Measurements from ENCODE around the gene BMF.
A peak's percentile ranks its signal among the peaks of the same experiment; 100 is the strongest.

The BMF gene

DNA sequence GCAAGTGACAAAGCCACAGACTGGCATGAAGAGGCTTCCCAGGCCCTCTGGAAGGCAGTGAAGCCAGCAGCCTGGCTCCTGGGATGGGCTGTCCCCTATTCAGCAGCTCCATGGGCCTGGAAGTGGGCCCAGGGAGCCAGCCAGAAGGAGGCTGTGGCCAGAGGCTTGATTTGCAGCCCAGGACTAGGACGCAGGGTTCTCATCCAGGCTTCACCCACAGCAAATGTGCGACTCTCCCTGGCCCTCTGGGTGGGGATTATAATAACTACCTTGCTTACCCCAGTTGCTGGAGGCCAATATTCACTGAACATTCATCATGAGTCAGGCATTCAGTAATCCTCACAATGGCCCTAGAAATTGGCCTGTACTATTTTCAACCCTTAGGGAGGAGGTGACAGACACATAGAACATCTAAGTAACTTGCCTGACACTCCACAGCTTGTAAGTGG is 45.1 kb downstream of the BMF start:
- no peak for DNase-seq

DNA sequence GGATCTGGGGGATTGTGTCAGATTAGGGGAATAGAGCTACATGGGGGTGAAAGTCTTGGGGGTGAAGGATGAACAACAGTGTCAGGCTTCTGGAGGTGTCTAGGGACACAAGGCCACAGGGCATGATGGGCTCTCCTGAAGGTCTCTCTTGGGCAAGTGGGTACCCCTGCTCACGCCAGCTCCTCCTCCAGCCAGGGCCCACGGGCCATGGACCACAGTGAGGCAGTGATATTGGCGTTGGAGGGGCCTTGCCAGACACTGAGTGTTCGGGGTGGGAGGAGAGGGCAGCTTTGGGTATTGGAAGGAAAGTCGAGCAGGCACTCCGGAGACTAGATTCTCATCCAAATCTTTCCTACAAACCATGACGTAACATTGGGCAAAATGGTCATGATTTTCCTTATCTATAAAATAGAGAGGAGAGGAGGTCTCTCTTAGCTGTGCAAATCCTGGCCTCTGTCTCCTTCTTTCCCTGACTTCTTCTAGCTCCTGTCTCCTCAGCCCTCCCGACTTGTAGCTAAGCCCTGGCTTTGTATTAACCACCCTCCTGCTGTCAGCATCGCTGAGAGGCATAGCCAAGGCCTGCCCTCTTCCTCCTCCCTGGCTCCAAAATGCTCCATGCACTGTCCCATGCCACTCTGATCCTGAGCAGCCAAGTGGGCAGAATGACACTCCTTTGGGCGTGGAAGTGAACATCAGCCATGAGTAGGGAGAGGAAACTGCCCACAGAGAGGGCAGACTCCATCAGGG is 45.7 kb downstream of the BMF start:
- DNase-seq = no peak

DNA sequence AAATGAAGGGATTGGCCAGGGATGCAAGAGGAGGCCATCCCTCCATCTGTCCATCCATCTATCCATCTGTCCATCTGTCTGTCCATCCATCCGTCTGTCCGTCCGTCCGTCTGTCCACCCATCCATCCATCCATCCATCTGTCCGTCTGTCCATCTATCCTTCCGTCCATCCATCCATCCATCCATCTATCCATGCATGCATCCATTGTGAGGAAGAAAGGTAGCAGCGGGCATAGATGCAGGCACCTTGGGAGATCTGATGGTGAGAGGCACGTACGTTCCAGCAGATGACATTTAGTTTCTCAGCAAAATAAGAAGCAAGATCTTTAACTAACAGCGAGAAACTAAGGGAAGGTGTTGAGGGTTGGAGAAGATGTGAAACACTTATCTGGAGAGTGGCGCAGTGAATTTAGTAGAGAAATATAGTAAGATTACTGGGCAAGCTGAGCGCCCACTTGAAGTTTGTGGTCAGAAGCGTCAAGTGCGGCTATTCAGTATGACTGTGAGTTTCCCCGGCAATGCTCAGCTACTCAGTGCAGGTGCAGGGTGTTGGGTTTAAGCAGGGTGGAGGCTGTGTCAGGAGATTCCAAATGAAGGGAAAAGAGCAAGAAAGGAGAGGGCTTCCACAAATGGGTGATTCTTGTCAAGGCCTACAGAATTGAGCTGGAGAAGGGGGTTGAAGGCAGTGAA is 47.3 kb downstream of the BMF start:
- DNase-seq = no peak

DNA sequence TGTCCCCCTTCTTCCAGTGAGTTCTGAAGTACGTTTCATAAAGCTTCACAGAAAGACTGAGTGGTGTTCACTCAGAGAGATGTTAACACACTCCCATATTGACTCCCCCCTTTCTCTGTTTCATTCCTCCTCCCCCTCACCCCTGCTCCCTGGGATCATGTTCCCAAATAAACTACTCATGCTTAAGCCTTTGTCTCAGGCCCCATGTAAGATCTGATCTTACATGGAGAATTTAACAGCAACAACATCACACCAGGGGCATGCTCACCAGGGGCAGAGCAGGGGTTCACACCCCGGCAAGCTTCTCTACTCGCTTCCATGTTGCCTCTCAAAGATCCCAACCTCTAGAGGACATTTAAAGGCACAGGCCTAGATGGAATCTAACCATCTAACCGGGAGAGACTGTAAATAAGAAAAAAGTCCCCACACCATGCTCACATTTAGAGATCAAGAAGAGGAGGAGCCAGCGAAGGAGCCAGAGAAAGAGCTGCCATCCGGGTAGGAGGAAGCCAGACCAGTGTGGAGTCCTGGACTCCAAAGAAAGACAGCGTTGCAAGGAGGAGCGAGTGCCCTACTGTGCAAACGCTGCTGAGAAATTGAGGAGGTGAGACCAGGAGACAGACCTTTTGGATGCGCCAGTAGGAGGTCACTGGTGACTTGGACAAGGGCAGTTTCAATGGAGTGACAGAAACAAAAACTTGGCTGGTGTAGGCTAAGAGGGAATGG is 48.3 kb downstream of the BMF start:
- no peak for DNase-seq

DNA sequence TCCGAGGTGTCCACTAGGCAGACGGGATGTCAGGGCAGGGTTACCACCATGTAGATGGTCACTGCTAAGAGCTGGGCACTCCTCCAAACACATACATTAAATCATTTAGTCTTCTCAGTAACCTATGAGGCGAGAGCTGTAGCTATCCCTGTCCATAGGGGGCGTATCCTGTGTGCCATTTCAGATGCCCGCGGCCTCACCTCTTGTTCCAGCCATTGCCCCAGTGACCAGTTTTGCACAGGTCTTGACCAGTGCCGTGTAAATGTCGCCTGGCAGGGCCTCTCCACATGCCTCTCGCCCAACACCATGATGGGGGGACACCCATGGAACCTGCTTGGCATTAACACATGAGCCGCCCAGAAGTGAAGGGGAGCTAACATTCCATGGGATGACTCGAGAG is 48.9 kb downstream of the BMF start:
- no peak for DNase-seq

DNA sequence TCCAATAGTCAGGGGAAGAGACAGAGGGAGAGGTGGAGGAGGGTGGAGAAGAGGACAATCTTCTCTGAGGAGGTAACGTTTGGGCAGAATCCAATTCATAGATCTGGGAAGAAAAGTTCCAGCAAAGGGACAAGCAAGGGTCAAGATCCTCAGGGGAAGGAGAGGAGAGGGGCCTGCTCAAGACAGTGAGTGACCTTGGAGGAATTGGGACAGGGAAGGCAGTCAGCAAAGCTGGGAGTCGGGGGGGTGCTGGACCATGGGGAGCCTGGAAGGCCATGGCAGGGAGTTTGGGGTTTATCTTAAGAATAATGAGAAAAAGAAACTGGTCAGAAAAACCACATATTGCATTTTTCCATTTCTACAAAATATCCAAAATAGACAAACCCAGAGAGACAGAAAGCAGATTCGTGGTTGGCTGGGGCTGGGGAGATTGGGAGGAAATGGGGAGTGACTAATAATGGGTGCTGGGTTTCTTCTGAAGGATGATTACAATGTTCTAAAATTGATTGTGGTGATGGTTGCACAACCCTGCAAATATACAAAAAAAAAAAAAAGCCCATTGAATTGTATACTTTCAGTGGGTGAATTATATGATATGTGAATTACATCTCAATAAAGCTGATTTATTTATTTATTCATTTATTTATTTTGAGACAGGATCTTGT is 50.1 kb downstream of the BMF start:
- DNase-seq = no peak

DNA sequence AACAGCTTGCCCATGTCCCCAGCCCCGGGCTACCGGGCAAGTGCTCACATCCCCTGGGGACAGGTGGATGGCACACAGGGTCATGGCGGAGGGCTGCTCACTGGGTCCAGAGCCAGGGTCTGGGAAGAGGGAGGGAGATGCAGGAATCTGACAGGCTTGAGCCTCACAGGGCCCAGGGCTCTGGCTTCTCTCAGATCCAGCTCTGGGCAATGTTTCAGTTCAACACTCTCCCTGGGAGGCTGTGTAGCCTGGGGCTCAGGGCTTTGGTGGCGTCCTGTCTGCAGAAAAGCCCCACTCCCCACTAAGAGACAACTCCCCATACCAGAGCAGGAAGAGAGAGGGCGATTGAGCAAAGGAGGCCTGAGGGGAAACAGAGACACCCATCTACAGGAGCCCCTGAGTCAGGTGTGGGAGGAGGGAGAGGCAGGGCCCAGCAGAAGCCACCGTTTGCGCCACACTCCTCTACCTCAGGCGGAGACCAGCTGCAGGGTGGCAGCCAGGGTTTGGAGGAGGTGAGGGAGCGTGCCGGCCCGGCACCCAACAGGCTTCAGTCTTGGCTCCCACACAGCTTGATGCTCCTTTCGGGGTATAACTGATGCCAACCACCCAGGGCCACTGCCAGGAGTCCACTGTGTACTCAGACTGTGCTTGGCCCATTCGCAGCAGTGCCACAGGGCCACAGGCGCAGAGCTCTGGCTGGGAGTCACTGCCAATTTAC is 52.9 kb downstream of the BMF start:
- peak; percentile 9 for DNase-seq

DNA sequence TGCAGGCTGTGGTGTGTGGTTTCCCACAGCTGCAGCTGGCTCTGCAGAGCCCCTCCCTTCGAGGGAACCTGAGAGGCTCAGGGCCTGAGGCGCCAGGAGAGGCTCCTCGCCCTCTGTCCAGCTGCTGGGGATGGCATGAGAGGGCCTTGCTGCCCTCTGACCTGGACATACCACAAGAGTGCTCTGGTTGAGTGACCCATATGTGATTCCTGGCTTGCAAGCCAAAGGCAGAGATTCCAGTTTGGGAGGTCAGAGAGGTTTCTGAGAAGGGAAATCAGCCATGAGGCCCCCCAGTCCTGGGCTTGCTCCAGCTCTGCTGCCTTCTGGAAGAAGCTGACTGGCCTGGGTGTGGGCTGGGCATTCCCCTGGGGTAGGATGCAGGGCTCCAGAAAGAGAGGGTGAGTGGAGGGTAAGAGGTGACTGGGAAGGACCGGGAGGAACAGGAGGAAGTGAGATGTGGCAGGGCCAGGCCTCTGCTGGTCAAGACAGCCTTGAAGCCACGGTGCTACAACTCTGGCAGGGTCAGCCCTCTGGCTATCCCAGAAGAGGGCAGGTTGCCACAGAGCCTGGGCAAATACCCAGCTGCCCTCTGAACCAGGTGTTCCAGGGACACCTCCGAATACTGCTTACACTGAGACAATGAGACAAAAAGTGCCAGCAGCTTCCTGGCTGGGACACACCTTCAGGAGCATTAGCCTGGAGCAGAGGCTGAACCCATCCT is 53.7 kb downstream of the BMF start:
- peak; percentile 29 for DNase-seq

DNA sequence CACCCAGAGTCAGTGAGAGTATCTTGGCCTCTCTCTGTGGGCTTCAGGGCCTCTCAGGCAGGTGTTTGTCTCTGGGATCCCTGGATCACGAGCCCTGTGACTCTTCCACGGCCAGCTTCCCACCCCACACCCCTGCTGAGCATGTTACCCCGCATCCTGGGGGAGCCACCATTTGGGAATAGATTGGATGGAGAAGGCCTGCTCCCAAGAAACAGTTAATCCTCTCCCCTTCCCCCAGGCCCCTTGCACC is 54.1 kb downstream of the BMF start:
- DNase-seq = no peak

DNA sequence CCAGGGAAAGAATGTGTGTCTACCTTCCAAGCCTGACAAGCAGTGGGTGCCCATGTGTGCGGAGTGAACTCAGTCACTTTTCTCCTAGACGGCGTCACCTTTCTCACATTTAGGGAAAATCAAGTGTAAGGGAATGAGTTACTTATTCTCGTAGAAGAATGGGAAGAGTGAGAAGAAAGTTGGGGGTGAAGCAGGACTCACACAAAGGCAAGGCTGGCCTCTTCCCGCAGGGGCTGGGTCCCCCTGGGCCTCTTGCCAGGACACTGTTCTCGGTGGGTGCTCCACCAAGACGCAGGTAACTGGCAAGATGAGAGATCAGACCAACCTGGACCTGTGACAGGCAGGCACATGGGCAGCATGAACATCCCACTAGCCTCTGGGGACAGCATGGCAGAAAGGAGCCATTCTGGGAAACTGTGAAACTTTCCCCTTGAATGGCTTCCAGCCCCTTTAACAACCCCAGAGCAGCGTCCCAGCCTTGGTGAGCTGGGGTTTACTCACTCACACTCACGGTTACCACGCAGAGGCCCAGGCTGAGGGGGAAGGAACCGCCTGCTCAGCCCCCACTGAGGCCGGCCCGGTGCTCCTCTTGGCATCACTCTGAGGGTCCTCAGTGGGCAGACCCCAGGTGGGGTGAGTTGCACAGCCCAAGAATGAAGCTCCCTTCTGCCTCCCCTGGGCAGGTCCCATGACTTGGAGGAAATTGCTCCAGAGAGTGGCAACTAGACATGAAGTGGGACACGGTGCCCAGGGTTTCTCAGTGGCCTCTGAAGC is 54.7 kb downstream of the BMF start:
- peak; percentile 39 for DNase-seq

DNA sequence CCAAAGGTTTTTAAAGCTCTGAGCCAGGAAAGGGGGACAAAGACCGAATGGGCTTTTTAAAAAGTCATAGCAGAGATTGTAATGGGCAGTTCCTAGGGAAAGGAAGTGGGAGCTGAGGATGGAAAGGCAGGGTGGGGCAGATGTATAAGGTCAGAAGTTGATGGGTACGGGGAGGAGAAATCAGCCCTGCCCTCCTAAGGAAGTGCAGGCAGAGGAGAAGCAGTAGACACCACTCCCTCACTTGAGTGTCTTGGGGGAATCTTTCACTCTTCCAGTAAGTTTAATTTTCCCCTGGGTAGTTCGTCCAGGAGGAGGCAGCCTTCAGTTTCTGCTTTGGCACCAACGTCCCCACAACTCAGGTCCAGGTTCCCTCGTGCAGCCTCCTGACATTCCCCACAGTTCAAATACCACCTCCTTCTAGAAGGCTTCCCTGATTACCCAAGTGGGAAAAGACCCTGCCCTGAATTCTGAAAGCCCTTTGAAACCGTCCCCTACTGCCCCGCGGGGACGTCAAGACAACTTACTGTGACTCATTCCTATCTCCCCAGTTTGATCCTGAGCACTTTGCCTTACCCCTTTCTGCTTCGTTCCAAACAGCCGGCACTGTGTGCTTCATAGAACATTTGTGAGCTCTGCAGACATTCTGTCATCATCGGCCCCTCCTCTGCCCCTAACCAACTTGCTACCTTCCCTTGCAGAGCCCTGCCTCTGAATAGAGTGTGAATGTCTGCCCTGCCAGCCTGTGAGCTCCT is 55.4 kb downstream of the BMF start:
- no peak for DNase-seq

DNA sequence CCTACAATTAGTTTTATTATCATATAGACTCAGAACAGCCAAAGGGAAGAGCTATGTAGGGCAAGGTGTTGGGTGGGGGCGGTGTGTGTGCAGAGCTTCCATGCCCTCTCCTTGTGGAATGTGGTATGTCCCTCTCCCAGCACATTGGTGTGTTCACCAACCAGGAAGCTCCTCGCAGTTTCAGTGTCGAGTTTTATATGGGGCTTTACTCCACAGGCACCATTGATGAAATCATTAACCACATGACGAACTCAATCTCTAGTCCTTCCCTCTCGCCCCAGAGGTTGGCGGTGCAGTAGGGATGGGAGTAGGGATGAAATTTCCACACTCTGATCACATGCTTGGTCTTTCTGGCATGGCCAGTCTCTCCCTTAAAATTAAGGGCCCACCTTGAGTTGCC is 56.1 kb downstream of the BMF start:
- DNase-seq = no peak

DNA sequence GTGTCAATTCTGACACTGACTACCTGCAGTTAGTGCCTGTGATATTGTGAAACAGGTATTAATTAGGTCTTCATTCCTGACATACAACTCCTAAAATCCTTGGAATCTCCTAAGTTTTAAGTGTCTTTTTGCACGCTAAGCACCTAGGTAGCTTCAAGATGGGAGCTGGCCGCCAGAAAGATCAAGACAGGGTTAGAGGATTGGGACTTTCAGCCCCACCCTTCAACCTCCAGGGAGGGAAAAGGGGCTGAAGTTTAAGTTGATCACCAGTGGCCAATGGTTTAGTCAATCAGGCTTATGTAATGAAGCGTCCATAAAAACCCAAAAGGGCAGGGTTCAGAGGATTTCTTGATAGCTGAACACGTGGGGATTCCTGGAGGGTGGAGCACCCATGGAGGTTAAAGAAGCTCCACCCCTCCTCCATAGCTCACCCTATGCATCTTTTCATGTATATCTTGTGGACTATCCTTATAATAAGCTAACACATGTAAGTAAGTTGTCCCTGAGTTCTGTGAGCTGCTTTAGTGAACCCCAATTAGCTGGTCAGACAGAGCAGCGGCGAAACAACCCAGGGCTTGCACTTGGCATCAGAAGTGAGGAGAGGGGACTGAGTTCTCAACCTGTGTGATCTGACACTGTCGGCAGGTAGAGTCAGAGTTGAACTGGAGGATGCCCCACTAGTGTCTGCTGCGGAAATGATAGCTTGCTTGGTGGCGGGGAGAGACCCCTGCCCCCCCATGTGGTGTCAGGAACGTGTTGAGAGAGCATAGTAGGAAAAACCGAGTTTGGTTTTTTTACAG is 56.9 kb downstream of the BMF start:
- no peak for DNase-seq

DNA sequence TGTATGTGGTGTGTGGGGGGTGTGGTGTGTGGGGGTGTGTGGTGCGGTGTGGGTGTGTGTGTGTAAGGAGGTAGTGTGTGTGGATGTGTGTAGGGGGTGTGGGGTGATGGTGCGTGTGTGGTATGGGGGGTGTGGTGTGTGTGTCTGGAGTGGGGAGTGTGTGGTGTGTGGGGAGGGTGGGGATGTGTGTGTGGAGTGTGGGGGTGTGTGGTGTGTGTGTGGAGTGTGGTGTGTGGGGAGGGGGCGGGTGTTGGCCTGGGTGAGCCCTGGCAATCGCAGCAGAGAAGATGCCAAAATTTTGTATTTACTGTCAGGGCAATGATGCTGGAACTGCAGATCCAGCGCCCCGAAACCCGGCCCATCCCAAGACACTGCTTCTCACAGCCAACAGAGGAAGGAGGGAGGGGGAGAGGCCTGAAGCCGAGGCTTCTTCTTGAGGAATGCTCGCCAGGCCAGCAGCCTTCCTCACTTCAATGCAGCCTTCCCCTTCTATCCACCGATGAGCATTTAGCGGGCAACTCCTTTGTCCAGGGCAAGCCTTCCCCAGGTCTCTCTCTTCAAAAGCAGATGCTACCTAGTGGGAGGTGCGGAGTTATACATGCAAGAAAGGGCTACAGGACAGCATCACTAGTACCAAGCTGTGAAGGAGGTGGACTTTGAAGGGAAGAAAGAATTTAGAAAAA is 57.8 kb downstream of the BMF start:
- no peak for DNase-seq

DNA sequence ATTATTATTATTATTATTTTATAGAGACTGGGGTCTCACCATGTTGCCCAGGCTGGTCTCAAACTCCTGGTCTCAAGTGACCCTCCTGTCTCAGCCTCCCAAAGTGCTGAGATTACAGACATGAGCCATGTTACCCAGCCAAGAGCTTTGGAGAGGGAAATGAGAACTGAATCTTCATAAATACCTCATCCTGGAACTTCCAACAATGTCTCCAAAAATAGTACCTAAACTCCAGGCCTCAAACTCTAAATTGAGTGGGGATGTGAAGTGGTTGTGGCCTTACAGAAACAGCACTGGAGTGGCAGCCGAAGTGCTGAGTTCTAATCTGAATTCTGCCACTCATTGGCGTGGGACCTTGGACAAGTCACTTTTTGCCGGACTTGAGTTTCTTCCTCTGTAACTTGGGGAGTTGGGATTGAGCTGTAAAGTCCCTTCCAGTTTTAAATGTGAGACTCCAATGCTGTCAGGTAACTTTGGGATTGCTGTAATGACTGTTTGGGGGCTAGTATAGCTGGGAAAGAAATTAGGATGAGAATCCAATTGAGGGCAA is 59.7 kb downstream of the BMF start:
- no peak for DNase-seq

DNA sequence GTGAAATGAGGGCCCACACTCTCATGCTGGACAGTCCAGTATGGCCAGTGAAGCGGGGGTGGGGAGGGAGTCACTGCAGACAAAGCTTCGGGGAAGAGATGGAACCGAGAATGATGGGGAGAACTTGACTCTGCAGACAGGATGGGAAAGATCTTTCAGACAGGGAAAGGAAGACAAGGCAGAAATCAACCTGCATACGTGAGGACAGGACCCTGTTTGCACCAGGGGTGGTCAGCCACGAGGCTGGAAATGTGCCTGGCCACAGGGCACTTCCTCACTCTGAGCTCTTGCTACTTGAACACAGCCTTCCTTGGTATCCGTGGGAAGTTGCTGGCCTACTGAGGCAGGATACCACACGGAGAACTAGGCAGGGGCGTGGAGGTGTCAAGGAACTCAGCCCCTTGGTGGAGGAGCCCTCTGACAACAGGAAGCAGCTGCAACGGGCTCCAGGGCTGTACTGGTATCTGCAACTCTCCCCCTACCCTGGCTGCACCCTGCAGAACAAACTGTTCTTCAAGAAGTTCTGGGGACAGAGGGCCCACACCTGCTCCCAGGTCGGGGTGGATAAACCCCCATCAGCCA is 60.4 kb downstream of the BMF start:
- DNase-seq = peak; percentile 27

DNA sequence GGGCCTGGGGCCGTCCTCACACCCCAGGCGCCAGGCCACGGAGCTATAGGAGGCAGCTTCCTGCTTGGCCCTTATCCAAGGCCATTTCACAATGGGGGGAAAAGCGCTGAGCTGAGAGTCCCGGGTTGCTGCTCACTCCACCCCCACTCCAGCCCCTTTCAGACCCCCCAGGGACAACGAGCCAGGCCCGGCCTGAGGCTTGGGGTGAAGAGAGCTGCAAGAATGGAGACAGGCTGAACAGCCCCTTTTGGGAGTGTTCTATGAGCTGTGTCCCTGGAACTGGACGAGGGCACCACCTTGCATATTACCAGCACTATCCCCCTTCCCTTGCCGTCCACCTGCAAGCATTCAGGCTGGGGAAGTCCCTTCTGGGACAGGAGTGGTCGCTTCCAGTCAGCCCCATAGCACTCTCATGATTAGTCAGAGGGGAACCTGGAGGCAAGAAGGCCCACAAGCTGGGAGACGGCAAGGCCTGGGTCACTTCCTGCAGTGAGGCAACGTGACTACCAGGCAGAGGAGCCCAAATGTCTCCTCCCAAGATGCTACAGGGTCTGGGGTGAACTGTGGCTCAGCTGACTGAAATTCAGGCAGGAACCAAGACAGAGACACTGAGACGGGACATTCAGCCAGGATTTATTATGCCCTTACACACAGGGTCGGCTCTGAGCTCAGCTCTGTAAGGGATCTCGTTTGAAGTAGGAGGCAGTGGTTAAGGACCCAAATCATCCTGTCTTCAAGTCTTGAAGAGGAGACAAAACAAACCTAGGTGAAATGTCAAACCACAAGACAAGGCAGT is 61.1 kb downstream of the BMF start:
- DNase-seq = peak; percentile 63
